Panc1 (cell line): ENCODE measurements around the gene IL10. TPM values are rescaled to one million over a fixed set of nuclear protein-coding genes. Genes with fewer than 3 reads are reported as not detected.

Experiments used
- ATAC-seq: fragments of 200-7000 bp; cut with Tn5 transposase; 2 replicates; pipeline ENCODE4 v1.9.1; 2020; ENCODE audit warnings: mild to moderate bottlenecking, moderate library complexity
- Bru-seq: library from RNA; stranded (reverse); fragments of 400-500 nt; gene quantifications from one replicate; lab custom pipeline; 2021; lab: Mats Ljungman, UMichigan
- BruChase-seq, 2 experiments: library from RNA; stranded (reverse); fragments of 400-500 nt; gene quantifications; one replicate each; lab custom pipeline; 2021; lab: Mats Ljungman, UMichigan
- BruUV-seq: library from RNA; stranded (reverse); fragments of 400-500 nt; replicated peaks from 2 replicates; lab custom pipeline; 2021; lab: Mats Ljungman, UMichigan
- CTCF ChIA-PET: fragments of 300-600 bp; sonication (Branson Sonifier 250); formaldehyde crosslinking; loops from one replicate; lab custom pipeline; 2022; ENCODE audit warnings: antibody characterized with exemption; lab: Charles Lee
- POLR2A ChIA-PET: fragments of 300-600 bp; sonication (Branson Sonifier 250); formaldehyde crosslinking; loops from one replicate; lab custom pipeline; 2022; ENCODE audit warnings: antibody characterized with exemption; lab: Charles Lee
- DNase-seq: peaks from one replicate; pipeline ENCODE4 v3.0.0-alpha.2; 2010; ENCODE audit warnings: low read depth, low spot score
- H3K27ac ChIP-seq: 2 replicates; pipeline ENCODE4 v1.5.1; 2011; ENCODE audit warnings: mild to moderate bottlenecking, low read length, inconsistent platforms
- H3K27me3 ChIP-seq: fragments of 200-500 bp; sonication (Bioruptor generic); 2 replicates; pipeline ENCODE4 v1.6.0; 2014; ENCODE audit warnings: low read length, inconsistent platforms; ENCODE audit not compliant: control insufficient read depth, insufficient read depth
- H3K36me3 ChIP-seq: fragments of 200-500 bp; sonication (Bioruptor generic); 2 replicates; pipeline ENCODE4 v1.5.1; 2014; ENCODE audit warnings: inconsistent platforms, mild to moderate bottlenecking, low read length, moderate library complexity; ENCODE audit not compliant: control insufficient read depth, insufficient read depth
- H3K4me1 ChIP-seq: 2 replicates; pipeline ENCODE4 v1.5.1; 2011; ENCODE audit warnings: inconsistent platforms, mild to moderate bottlenecking, low read length, moderate library complexity; ENCODE audit not compliant: control insufficient read depth, insufficient read depth
- H3K4me3 ChIP-seq, 2 experiments: 2 replicates each; pipeline ENCODE4 v1.5.1; 2011 to 2012; ENCODE audit warnings: low read depth in 2 of 2, low read length in 2 of 2, mild to moderate bottlenecking in 2 of 2, inconsistent platforms in 1 of 2, moderate library complexity in 1 of 2
- H3K9me3 ChIP-seq: fragments of 200-500 bp; sonication (Bioruptor generic); 2 replicates; pipeline ENCODE4 v1.5.1; 2014; ENCODE audit warnings: low read depth, mild to moderate bottlenecking, inconsistent platforms, low read length, moderate library complexity; ENCODE audit not compliant: control insufficient read depth, insufficient read depth
- POLR2AphosphoS5 ChIP-seq: IDR thresholded peaks from 2 replicates; pipeline ENCODE4 v1.6.1; 2012; ENCODE audit warnings: mild to moderate bottlenecking, low read depth, low read length, moderate library complexity
- SIN3A ChIP-seq: IDR thresholded peaks from 2 replicates; pipeline ENCODE4 v1.6.1; 2012; ENCODE audit warnings: low read depth, mild to moderate bottlenecking, low read length, moderate library complexity, borderline replicate concordance; ENCODE audit not compliant: insufficient read depth
- TCF7L2 ChIP-seq: IDR thresholded peaks from 2 replicates; pipeline ENCODE4 v1.6.1; 2011; ENCODE audit warnings: mild to moderate bottlenecking, low read depth, low read length, inconsistent platforms
- in situ Hi-C: cut with HindIII; loops from 2 replicates; pipeline ENCODE4 v1.10.0; 2016; ENCODE audit warnings: low sequenced_read_pairs, low pct_unique_long_range_greater_than_20kb
- intact Hi-C: fragments of 100-400 bp; cut with micrococcal nuclease; formaldehyde crosslinking; loops from one replicate; pipeline ENCODE4 v1.10.0; 2022; ENCODE audit not compliant: unreplicated experiment
- long read RNA-seq: library from polyadenylated mRNA; unstranded; transcript quantifications from one replicate; pipeline ENCODE4 v2.0.0, GENCODE V29; 2021; ENCODE audit not compliant: unreplicated experiment
- polyA plus RNA-seq: library from polyadenylated mRNA; unstranded; fragments of >200 nt; gene quantifications from one replicate; pipeline ENCODE4 v1.2.1, GENCODE V29; 2012; ENCODE audit warnings: missing spikeins; ENCODE audit not compliant: insufficient read length
- total RNA-seq: library from RNA; stranded (reverse); gene quantifications from one replicate; pipeline ENCODE4 v1.2.1, GENCODE V29; 2021; ENCODE audit not compliant: unreplicated experiment
- TF ChIP-seq, protein P1 (sequence below), 2 experiments: IDR thresholded peaks; 2 replicates each; pipeline ENCODE4 v1.6.1; 2011 to 2012; ENCODE audit warnings: low read depth in 2 of 2, control low read depth in 1 of 2, low read length in 1 of 2, mild to moderate bottlenecking in 1 of 2, moderate library complexity in 1 of 2; ENCODE audit not compliant: insufficient read depth in 1 of 2
- TF ChIP-seq, protein P2 (sequence below): fragments of 450-650 bp; IDR thresholded peaks from 2 replicates; pipeline ENCODE4 v1.5.1; 2017; ENCODE audit warnings: mild to moderate bottlenecking

The IL10 gene
- total RNA-seq (not detected), Bru-seq, nascent RNA (not detected), BruChase-seq, experiment 1, labeled RNA remaining after a 2-hour chase (not detected), BruChase-seq, experiment 2, labeled RNA remaining after a 6-hour chase (not detected)
- not detected for polyA plus RNA-seq
- long read RNA-seq, result 0 reads

DNA sequence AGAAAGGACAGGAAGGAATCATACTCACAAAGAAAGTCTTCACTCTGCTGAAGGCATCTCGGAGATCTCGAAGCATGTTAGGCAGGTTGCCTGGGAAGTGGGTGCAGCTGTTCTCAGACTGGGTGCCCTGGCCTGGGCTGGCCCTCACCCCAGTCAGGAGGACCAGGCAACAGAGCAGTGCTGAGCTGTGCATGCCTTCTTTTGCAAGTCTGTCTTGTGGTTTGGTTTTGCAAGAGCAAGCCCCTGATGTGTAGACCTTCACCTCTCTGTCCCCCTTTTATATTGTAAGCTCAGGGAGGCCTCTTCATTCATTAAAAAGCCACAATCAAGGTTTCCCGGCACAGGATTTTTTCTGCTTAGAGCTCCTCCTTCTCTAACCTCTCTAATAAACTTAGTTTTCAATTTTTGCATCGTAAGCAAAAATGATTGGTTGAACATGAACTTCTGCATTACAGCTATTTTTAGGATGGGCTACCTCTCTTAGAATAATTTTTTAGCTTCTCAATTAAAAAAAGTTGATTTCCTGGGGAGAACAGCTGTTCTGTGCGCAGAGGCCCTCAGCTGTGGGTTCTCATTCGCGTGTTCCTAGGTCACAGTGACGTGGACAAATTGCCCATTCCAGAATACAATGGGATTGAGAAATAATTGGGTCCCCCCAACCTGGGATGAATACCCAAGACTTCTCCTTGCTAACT, at the start of gene IL10:
TSS of gene IL10 (minus strand) at position 252 of the 695 bp plus-strand sequence. CDS start at position 193, 59 bp downstream.
- ATAC-seq, result no peak
- intact Hi-C loops, result no loop called here
- Histone ChIP-seq H3K27me3 (peaks cover 25% of the 10 kb centered on the region), H3K36me3 (no peaks in the 10 kb centered on the region), H3K4me1 (no peaks in the 10 kb centered on the region), H3K9me3 (no peaks in the 10 kb centered on the region), H3K4me3 (no peak within 1 kb of the TSS), H3K27ac (no peak within 1 kb of the TSS)
- no peak for DNase-seq
- ChIA-PET POLR2A (no interaction called here), CTCF (no interaction called here)
- in situ Hi-C loops, result no loop called here
- no TSS peak for BruUV-seq
- TF ChIP-seq SIN3A (no peak), POLR2AphosphoS5 (no peak), TCF7L2 (no peak)
- TF ChIP-seq, protein P1, sequence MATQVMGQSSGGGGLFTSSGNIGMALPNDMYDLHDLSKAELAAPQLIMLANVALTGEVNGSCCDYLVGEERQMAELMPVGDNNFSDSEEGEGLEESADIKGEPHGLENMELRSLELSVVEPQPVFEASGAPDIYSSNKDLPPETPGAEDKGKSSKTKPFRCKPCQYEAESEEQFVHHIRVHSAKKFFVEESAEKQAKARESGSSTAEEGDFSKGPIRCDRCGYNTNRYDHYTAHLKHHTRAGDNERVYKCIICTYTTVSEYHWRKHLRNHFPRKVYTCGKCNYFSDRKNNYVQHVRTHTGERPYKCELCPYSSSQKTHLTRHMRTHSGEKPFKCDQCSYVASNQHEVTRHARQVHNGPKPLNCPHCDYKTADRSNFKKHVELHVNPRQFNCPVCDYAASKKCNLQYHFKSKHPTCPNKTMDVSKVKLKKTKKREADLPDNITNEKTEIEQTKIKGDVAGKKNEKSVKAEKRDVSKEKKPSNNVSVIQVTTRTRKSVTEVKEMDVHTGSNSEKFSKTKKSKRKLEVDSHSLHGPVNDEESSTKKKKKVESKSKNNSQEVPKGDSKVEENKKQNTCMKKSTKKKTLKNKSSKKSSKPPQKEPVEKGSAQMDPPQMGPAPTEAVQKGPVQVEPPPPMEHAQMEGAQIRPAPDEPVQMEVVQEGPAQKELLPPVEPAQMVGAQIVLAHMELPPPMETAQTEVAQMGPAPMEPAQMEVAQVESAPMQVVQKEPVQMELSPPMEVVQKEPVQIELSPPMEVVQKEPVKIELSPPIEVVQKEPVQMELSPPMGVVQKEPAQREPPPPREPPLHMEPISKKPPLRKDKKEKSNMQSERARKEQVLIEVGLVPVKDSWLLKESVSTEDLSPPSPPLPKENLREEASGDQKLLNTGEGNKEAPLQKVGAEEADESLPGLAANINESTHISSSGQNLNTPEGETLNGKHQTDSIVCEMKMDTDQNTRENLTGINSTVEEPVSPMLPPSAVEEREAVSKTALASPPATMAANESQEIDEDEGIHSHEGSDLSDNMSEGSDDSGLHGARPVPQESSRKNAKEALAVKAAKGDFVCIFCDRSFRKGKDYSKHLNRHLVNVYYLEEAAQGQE (IDR thresholded peaks at IDR 0.05; ENCODE audit: insufficient read depth in 1 of 2, low read depth in 2 of 2, low read length in 1 of 2), result no peak
- TF ChIP-seq, protein P2, sequence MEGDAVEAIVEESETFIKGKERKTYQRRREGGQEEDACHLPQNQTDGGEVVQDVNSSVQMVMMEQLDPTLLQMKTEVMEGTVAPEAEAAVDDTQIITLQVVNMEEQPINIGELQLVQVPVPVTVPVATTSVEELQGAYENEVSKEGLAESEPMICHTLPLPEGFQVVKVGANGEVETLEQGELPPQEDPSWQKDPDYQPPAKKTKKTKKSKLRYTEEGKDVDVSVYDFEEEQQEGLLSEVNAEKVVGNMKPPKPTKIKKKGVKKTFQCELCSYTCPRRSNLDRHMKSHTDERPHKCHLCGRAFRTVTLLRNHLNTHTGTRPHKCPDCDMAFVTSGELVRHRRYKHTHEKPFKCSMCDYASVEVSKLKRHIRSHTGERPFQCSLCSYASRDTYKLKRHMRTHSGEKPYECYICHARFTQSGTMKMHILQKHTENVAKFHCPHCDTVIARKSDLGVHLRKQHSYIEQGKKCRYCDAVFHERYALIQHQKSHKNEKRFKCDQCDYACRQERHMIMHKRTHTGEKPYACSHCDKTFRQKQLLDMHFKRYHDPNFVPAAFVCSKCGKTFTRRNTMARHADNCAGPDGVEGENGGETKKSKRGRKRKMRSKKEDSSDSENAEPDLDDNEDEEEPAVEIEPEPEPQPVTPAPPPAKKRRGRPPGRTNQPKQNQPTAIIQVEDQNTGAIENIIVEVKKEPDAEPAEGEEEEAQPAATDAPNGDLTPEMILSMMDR, result no peak

DNA sequence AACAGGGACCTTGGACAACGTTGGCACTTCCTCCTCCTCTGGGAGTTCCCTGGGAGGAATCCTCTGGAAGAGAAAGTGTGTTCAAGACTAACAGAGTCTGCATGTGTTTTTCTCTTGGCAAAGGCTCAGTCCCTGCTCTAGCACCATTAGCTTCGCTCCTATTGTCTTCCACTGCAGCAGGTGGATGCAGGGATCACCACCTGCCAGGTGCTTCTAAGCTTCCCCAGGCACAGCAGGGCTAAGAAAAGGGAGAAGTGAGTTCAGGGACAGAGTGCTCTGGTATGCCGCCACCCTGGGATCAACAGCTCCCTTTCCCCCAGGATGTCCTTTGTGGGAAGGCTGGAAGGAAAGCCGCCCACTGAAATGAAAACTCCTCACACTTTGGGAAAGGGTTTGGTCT, 49.2 kb upstream of the IL10 start:
- Histone ChIP-seq H3K27me3 (peaks cover 8% of the 10 kb centered on the region; the same call in 1 of the 2 replicates), H3K27ac (no peak overlapping the region), H3K4me3 (no peak overlapping the region), H3K36me3 (no peaks in the 10 kb centered on the region), H3K4me1 (no peaks in the 10 kb centered on the region), H3K9me3 (no peaks in the 10 kb centered on the region)
- no TSS peak for BruUV-seq
- ChIA-PET POLR2A (no interaction called here), CTCF (no interaction called here)
- DNase-seq (no peak), ATAC-seq (no peak)
- TF ChIP-seq, protein P1 (IDR thresholded peaks at IDR 0.05; ENCODE audit: insufficient read depth in 1 of 2, low read depth in 2 of 2, low read length in 1 of 2), result no peak
- TF ChIP-seq POLR2AphosphoS5 (no peak), TCF7L2 (no peak), SIN3A (no peak)
- TF ChIP-seq, protein P2, result no peak
- in situ Hi-C loops, result no loop called here
- intact Hi-C loops, result no loop called here
